Thyroid gland (tissue), 4 donors: ENCODE results near the gene EDN2. TPM values are rescaled to one million over a fixed set of nuclear protein-coding genes. Genes with fewer than 3 reads are reported as not detected.

Experiments used
- DNase-seq, 2 donors: peaks; one replicate each; pipeline ENCODE4 v3.0.0-alpha.2; 2019
- H3K27ac ChIP-seq, 3 donors: fragments of 200-600 bp; sonication (generic); 1 replicate in 2 of 3; 2 replicates in 1 of 3; pipeline ENCODE4 v1.5.1; 2016 to 2019; ENCODE audit warnings: mild to moderate bottlenecking in 1 of 3, moderate library complexity in 1 of 3
- H3K27me3 ChIP-seq: fragments of 200-600 bp; sonication (generic); one replicate; pipeline ENCODE4 v1.5.1; 2019
- H3K36me3 ChIP-seq, 2 donors: fragments of 200-600 bp; sonication (generic); one replicate each; pipeline ENCODE4 v1.5.1; 2016 to 2019
- H3K4me1 ChIP-seq, 2 donors: fragments of 200-600 bp; sonication (generic); one replicate each; pipeline ENCODE4 v1.5.1; 2017 to 2019
- H3K4me3 ChIP-seq, 3 donors: fragments of 200-600 bp; sonication (generic); replicated peaks in 1 of 3; 1 replicate in 2 of 3; 2 replicates in 1 of 3; pipeline ENCODE4 v1.5.1; 2016; ENCODE audit warnings: mild to moderate bottlenecking in 1 of 3
- H3K9me3 ChIP-seq: fragments of 200-600 bp; sonication (generic); one replicate; pipeline ENCODE4 v1.5.1; 2017
- CTCF ChIP-seq, 6 experiments: fragments of 200-600 bp in 3 of 6; fragments of 450-650 bp in 3 of 6; sonication (generic) in 3 of 6; IDR thresholded peaks; one replicate each; pipeline ENCODE4 v1.5.1; 2016 to 2019; ENCODE audit warnings: antibody characterized with exemption in 6 of 6, mild to moderate bottlenecking in 2 of 6, inconsistent platforms in 1 of 6, moderate library complexity in 1 of 6
- POLR2A ChIP-seq, 2 donors: fragments of 450-650 bp; IDR thresholded peaks; one replicate each; pipeline ENCODE4 v1.6.1; 2017; ENCODE audit warnings: antibody characterized with exemption in 2 of 2, mild to moderate bottlenecking in 2 of 2, moderate library complexity in 1 of 2
- WGBS, 2 donors: methylation state at CpG; one replicate each; pipeline ENCODE4 v1.1.5; 2017; 5-methylcytosine and 5-hydroxymethylcytosine counted together
- intact Hi-C: fragments of 100-400 bp; cut with DNase I; formaldehyde crosslinking; loops from one replicate; pipeline ENCODE4 v1.15.1; 2023
- total RNA-seq, 4 donors: library from RNA; depleted of rRNA; stranded (reverse); fragments of >200 nt; gene quantifications; one replicate each; pipeline ENCODE4 v1.2.3, GENCODE V29; 2016

The EDN2 gene
- total RNA-seq, 4 donors from 2014 or later: not detected

GRCh38 chr1:41530411-41530810, 45.9 kb upstream of the EDN2 start:
- no peaks in the 10 kb centered on the region for H3K27me3 ChIP-seq
- no peak for DNase-seq
- TF ChIP-seq CTCF (IDR thresholded peaks at IDR 0.05): no peak
- no peak for TF ChIP-seq POLR2A (IDR thresholded peaks at IDR 0.05)

DNA sequence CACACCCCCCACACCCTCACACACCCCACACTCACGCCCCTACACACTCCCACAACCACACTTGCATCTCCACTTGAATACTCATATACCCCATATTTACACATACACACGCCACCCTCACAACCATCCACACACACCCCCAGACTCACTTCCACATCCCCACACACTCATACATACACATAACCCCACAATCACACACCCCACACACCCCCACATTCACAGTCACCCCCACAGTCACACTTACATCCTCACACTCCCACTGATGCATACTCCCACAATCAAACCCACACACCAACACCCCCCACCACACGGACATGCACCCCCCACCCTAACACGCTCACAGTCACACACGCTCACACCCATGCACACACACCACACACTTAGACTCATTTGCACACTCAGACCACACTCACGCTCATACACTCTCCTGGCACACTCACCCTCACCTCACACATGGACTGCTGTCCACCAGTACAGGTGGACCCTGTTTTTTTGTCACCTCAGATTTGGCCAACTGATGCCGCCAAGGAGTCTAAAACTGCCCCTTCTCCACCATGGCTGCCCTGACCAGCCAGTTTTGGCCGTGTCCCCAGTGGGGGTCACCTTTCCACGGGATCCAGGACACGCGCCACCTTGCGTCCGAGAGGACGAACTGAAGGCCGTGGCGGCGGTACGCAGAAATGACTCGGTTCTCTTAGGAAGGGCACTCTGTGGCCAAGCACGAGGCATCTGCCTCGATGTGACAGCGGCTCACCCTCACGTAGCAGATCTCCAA, 45.3 kb upstream of the EDN2 start:
- Histone ChIP-seq H3K27me3 (no peaks in the 10 kb centered on the region), H3K27ac (no peak overlapping the region), H3K4me3 (no peak overlapping the region), H3K9me3 (no peaks in the 10 kb centered on the region), H3K4me1 (peaks cover 0 to 10% of the 10 kb centered on the region in 2 donors), H3K36me3 (no peaks in the 10 kb centered on the region)
- 91 to 95% methylated on average over 23 of the region's 23 CpGs for whole genome bisulfite sequencing, 2 donors
- DNase-seq: no peak
- TF ChIP-seq CTCF (IDR thresholded peaks at IDR 0.05): no peak
- TF ChIP-seq POLR2A (IDR thresholded peaks at IDR 0.05): no peak
- intact Hi-C loops: no loop called here

More at GRCh38 chr1:41530411-41530810, 45.9 kb upstream of the EDN2 start:
- H3K4me3 ChIP-seq: no peak overlapping the region
- WGBS, 2 donors: 96 to 100% methylated on average over 5 of the region's 5 CpGs
- H3K27ac ChIP-seq: no peak overlapping the region
- H3K4me1 ChIP-seq: peaks cover 0 to 10% of the 10 kb centered on the region in 2 donors
- H3K9me3 ChIP-seq: no peaks in the 10 kb centered on the region
- H3K36me3 ChIP-seq: no peaks in the 10 kb centered on the region
- intact Hi-C loops: no loop called here

DNA sequence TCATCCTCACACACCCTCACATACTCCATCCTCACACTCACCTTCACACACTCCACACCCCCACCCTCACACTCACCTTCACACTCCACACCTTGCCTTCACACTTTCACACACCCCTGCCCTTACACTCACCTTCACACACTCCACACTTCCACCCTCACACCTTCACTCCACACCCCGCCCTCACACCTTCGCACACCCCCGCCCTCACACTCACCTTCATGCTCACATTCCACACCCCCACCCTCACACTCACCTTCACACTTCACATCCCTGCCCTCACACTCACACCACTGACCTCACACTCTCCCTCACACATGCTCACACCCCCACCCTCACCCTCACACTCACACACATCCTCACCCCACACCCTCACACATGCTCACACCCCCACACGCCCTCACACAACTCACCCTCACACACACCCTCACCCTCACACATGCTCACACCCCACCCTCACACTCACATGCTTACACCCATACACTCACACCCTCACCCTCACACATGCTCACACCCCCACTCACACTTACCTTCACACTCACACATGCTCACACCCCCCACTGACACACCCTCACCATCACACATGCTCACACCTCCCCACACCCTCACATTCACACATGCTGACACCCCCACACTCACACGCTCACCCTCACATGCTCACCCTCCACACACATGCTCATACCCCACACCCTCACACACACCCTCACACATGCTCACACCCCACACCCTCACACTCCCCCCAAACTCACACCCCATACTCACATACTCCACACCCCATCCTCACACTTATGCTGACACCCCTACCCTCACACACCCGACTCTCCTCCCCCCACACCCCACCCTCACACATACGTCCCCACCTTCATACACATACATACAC, 44.5 kb upstream of the EDN2 start:
- TF ChIP-seq POLR2A (IDR thresholded peaks at IDR 0.05) (no peak), CTCF (IDR thresholded peaks at IDR 0.05) (no peak)
- Histone ChIP-seq H3K4me3 (no peak overlapping the region), H3K36me3 (no peaks in the 10 kb centered on the region), H3K9me3 (no peaks in the 10 kb centered on the region), H3K4me1 (peaks cover 0 to 10% of the 10 kb centered on the region in 2 donors), H3K27ac (no peak overlapping the region), H3K27me3 (no peaks in the 10 kb centered on the region)
- 66 to 91% methylated on average over 7 of the region's 7 CpGs for WGBS, 2 donors
- intact Hi-C loops: no loop called here
- DNase-seq: no peak

DNA sequence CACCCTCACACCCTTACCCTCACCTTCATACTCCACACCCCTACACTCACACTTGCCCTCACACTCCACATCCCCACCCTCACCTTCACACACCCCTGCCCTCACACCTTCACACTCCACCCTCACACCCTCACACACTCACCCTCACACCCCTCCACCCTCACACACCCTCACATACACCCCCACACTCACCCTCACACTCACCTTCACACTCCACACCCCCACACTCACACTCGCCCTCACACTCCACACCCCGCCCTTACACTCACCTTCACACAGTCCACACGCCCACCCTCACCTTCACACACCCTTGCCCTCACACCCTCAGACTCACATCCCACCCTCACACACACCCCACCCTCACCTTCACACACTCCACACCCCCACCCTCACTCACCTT, 43.6 kb upstream of the EDN2 start:
- TF ChIP-seq POLR2A (IDR thresholded peaks at IDR 0.05) (no peak), CTCF (IDR thresholded peaks at IDR 0.05) (no peak)
- Histone ChIP-seq H3K4me1 (peaks cover 0 to 6% of the 10 kb centered on the region in 2 donors), H3K36me3 (no peaks in the 10 kb centered on the region), H3K27ac (no peak overlapping the region), H3K4me3 (no peak overlapping the region), H3K27me3 (no peaks in the 10 kb centered on the region), H3K9me3 (no peaks in the 10 kb centered on the region)
- no peak for DNase-seq
- WGBS, 2 donors: 91 to 97% methylated on average over 3 of the region's 3 CpGs
- intact Hi-C loops: no loop called here
